ENCODE measurements around the gene LEUTX. TPM values are rescaled to one million over a fixed set of nuclear protein-coding genes. Genes with fewer than 3 reads are reported as not detected.
"Not testable (repeated sequence)": the region's sequence is repeated elsewhere in the genome, so short reads cannot be mapped to it uniquely, and the experiment has no call there.

LEUTX gene
- total and polyA plus RNA-seq, 3 donors from 2014 or later, result not detected

- intact Hi-C loops (cut with DNase I; ENCODE audit: low total_unique reads), result no loop called here
- no peaks in the 10 kb centered on the region for H3K4me1 ChIP-seq
- H3K36me3 ChIP-seq (ENCODE audit: low read depth, missing control alignments), result no peaks in the 10 kb centered on the region
- TF ChIP-seq, protein P1, sequence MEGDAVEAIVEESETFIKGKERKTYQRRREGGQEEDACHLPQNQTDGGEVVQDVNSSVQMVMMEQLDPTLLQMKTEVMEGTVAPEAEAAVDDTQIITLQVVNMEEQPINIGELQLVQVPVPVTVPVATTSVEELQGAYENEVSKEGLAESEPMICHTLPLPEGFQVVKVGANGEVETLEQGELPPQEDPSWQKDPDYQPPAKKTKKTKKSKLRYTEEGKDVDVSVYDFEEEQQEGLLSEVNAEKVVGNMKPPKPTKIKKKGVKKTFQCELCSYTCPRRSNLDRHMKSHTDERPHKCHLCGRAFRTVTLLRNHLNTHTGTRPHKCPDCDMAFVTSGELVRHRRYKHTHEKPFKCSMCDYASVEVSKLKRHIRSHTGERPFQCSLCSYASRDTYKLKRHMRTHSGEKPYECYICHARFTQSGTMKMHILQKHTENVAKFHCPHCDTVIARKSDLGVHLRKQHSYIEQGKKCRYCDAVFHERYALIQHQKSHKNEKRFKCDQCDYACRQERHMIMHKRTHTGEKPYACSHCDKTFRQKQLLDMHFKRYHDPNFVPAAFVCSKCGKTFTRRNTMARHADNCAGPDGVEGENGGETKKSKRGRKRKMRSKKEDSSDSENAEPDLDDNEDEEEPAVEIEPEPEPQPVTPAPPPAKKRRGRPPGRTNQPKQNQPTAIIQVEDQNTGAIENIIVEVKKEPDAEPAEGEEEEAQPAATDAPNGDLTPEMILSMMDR (IDR thresholded peaks at IDR 0.05), result no peak
- TF ChIP-seq POLR2A (IDR thresholded peaks at IDR 0.05), result no peak
- H3K9me3 ChIP-seq, result no peaks in the 10 kb centered on the region
- H3K27me3 ChIP-seq, result no peaks in the 10 kb centered on the region
- H3K27ac ChIP-seq, result no peak overlapping the region
- 66 to 73% methylated on average over 2 of the region's 2 CpGs for WGBS, 2 donors
- H3K4me3 ChIP-seq, result no peak overlapping the region
- DNase-seq, result no peak
Measured at GRCh38 chr19:39797083-39797482, 18.4 kb downstream of the LEUTX start.

GRCh38 chr19:39802958-39803357, 24.3 kb downstream of the LEUTX start:
- no peaks in the 10 kb centered on the region for H3K27me3 ChIP-seq
- no peaks in the 10 kb centered on the region for H3K4me1 ChIP-seq
- TF ChIP-seq POLR2A (IDR thresholded peaks at IDR 0.05), result no peak
- TF ChIP-seq, protein P1 (IDR thresholded peaks at IDR 0.05), result no peak
- no peak overlapping the region for H3K4me3 ChIP-seq
- WGBS, 2 donors, result 47 to 54% methylated on average over 4 of the region's 4 CpGs
- H3K36me3 ChIP-seq (ENCODE audit: low read depth, missing control alignments), result no peaks in the 10 kb centered on the region
- H3K9me3 ChIP-seq, result no peaks in the 10 kb centered on the region
- intact Hi-C loops (cut with DNase I; ENCODE audit: low total_unique reads), result no loop called here
- no peak overlapping the region for H3K27ac ChIP-seq
- DNase-seq, result no peak

GRCh38 chr19:39805104-39805503, 26.4 kb downstream of the LEUTX start:
- Histone ChIP-seq H3K4me1 (no peaks in the 10 kb centered on the region), H3K27ac (no peak overlapping the region), H3K4me3 (no peak overlapping the region), H3K36me3 (ENCODE audit: low read depth, missing control alignments) (no peaks in the 10 kb centered on the region), H3K9me3 (no peaks in the 10 kb centered on the region), H3K27me3 (no peaks in the 10 kb centered on the region)
- intact Hi-C loops (cut with DNase I; ENCODE audit: low total_unique reads), result no loop called here
- WGBS, 2 donors, result 59 to 61% methylated on average over 5 of the region's 5 CpGs
- DNase-seq, result no peak
- TF ChIP-seq, protein P1 (IDR thresholded peaks at IDR 0.05), result no peak
- TF ChIP-seq POLR2A (IDR thresholded peaks at IDR 0.05), result no peak

GRCh38 chr19:39807846-39808364, 29.3 kb downstream of the LEUTX start:
- no peak overlapping the region for H3K27ac ChIP-seq
- H3K36me3 ChIP-seq (ENCODE audit: low read depth, missing control alignments), result no peaks in the 10 kb centered on the region
- no peak for DNase-seq
- no peaks in the 10 kb centered on the region for H3K9me3 ChIP-seq
- no peak for TF ChIP-seq POLR2A (IDR thresholded peaks at IDR 0.05)
- TF ChIP-seq, protein P1 (IDR thresholded peaks at IDR 0.05), result no peak
- H3K4me3 ChIP-seq, result no peak overlapping the region
- intact Hi-C loops (cut with DNase I; ENCODE audit: low total_unique reads), result no loop called here
- WGBS, 2 donors, result 85 to 88% methylated on average over 5 of the region's 5 CpGs
- H3K27me3 ChIP-seq, result no peaks in the 10 kb centered on the region
- no peaks in the 10 kb centered on the region for H3K4me1 ChIP-seq

- H3K36me3 ChIP-seq (ENCODE audit: low read depth, missing control alignments); intact Hi-C loops (cut with DNase I; ENCODE audit: low total_unique reads); H3K27me3 ChIP-seq; H3K9me3 ChIP-seq; H3K27ac ChIP-seq; H3K4me1 ChIP-seq; H3K4me3 ChIP-seq; DNase-seq: not testable (repeated sequence)
- 93 to 94% methylated on average over 7 of the region's 7 CpGs for WGBS, 2 donors
Measured at GRCh38 chr19:39808688-39809087, 30.0 kb downstream of the LEUTX start.

Measured in testis (tissue), 3 donors.